ENCODE data around the gene ABCC10. TPM values are rescaled to one million over a fixed set of nuclear protein-coding genes. Genes with fewer than 3 reads are reported as not detected.

Gene ABCC10
- total and polyA plus RNA-seq, 2 donors, result 8.9 to 47.6 TPM

GRCh38 chr6:43499028-43499815 lies 71.9 kb downstream of the ABCC10 start:
- no peak for DNase-seq (ENCODE audit: low read depth in 6 of 9, low spot score in 9 of 9)
- 98% methylated on average over 12 of the region's 12 CpGs for WGBS
- Histone ChIP-seq H3K36me3 (ENCODE audit: control insufficient read depth in 2 of 2, insufficient read depth in 2 of 2, low read length in 1 of 2) (peaks cover 60 to 68% of the 10 kb centered on the region in 2 donors), H3K9me3 (ENCODE audit: control insufficient read depth in 2 of 2, insufficient read depth in 1 of 2, low read length in 1 of 2) (no peaks in the 10 kb centered on the region), H3K27ac (ENCODE audit: low read depth in 1 of 2, low read length in 1 of 2) (no peak overlapping the region), H3K27me3 (ENCODE audit: control insufficient read depth in 2 of 2, insufficient read depth in 1 of 2, low read length in 1 of 2) (no peaks in the 10 kb centered on the region), H3K4me3 (ENCODE audit: low read length in 2 of 2) (no peak overlapping the region), H3K4me1 (ENCODE audit: control insufficient read depth in 2 of 2, insufficient read depth in 2 of 2, low read length in 2 of 2) (peaks cover 0 to 11% of the 10 kb centered on the region in 2 donors)

Other genes with a start within 250 kb of the ABCC10 start
- 25.3 TPM for gene CUL9, start 245.3 kb upstream of the ABCC10 start, total RNA-seq
- 119 TPM for gene CUL9, start 245.3 kb upstream of the ABCC10 start, polyA plus RNA-seq
- gene DNPH1, start 198.1 kb upstream of the ABCC10 start, total RNA-seq, result 58.9 TPM
- gene DNPH1, start 198.1 kb upstream of the ABCC10 start, polyA plus RNA-seq, result 46.7 TPM
- 0.05 TPM for gene TTBK1, start 184.1 kb upstream of the ABCC10 start, total RNA-seq
- 0.09 TPM for gene TTBK1, start 184.1 kb upstream of the ABCC10 start, polyA plus RNA-seq
- 0.09 TPM for gene SLC22A7, start 129.3 kb upstream of the ABCC10 start, total RNA-seq
- 0.16 TPM for gene SLC22A7, start 129.3 kb upstream of the ABCC10 start, polyA plus RNA-seq
- 0.61 TPM for gene CRIP3, start 118.7 kb upstream of the ABCC10 start, total RNA-seq
- gene CRIP3, start 118.7 kb upstream of the ABCC10 start, polyA plus RNA-seq, result 11.0 TPM
- gene ZNF318, start 57.9 kb upstream of the ABCC10 start, total RNA-seq, result 8.0 TPM
- gene ZNF318, start 57.9 kb upstream of the ABCC10 start, polyA plus RNA-seq, result 9.2 TPM
- gene DLK2, start 28.0 kb downstream of the ABCC10 start, total RNA-seq, result 1.5 TPM
- 10.0 TPM for gene DLK2, start 28.0 kb downstream of the ABCC10 start, polyA plus RNA-seq
- 10.1 TPM for gene TJAP1, start 50.0 kb downstream of the ABCC10 start, total RNA-seq
- gene TJAP1, start 50.0 kb downstream of the ABCC10 start, polyA plus RNA-seq, result 32.1 TPM
- 0.09 TPM for gene LRRC73, start 82.8 kb downstream of the ABCC10 start, total RNA-seq
- 0.11 TPM for gene LRRC73, start 82.8 kb downstream of the ABCC10 start, polyA plus RNA-seq
- gene YIPF3, start 89.4 kb downstream of the ABCC10 start, total RNA-seq, result 47.1 TPM
- gene YIPF3, start 89.4 kb downstream of the ABCC10 start, polyA plus RNA-seq, result 62.0 TPM
- gene POLR1C, start 89.5 kb downstream of the ABCC10 start, total RNA-seq, result 23.9 TPM
- gene POLR1C, start 89.5 kb downstream of the ABCC10 start, polyA plus RNA-seq, result 28.5 TPM
- gene XPO5, start 148.5 kb downstream of the ABCC10 start, total RNA-seq, result 22.4 TPM
- gene XPO5, start 148.5 kb downstream of the ABCC10 start, polyA plus RNA-seq, result 16.7 TPM
- gene POLH, start 148.6 kb downstream of the ABCC10 start, total RNA-seq, result 12.5 TPM
- gene POLH, start 148.6 kb downstream of the ABCC10 start, polyA plus RNA-seq, result 6.2 TPM
- gene GTPBP2, start 201.7 kb downstream of the ABCC10 start, total RNA-seq, result 35.4 TPM
- gene GTPBP2, start 201.7 kb downstream of the ABCC10 start, polyA plus RNA-seq, result 60.0 TPM
- 48.4 TPM for gene MAD2L1BP, start 208.3 kb downstream of the ABCC10 start, total RNA-seq
- gene MAD2L1BP, start 208.3 kb downstream of the ABCC10 start, polyA plus RNA-seq, result 33.9 TPM
- 0.09 TPM for gene RSPH9, start 217.5 kb downstream of the ABCC10 start, total RNA-seq
- 0.25 TPM for gene RSPH9, start 217.5 kb downstream of the ABCC10 start, polyA plus RNA-seq